GM23248 (cell line): ENCODE results near the gene HADHA.

Experiments
- EZH2 ChIP-seq: fragments of 200-600 bp; sonication (generic); IDR thresholded peaks from 2 replicates; pipeline ENCODE4 v1.6.1; 2018; ENCODE audit warnings: antibody characterized with exemption, mild to moderate bottlenecking; ENCODE audit not compliant: insufficient read depth, poor library complexity, severe bottlenecking
- EZH2phosphoT487 ChIP-seq: fragments of 200-600 bp; sonication (generic); IDR thresholded peaks from 2 replicates; pipeline ENCODE4 v1.6.1; 2018; ENCODE audit warnings: antibody characterized with exemption, moderate library complexity, mild to moderate bottlenecking, low read depth; ENCODE audit not compliant: insufficient read depth

DNA sequence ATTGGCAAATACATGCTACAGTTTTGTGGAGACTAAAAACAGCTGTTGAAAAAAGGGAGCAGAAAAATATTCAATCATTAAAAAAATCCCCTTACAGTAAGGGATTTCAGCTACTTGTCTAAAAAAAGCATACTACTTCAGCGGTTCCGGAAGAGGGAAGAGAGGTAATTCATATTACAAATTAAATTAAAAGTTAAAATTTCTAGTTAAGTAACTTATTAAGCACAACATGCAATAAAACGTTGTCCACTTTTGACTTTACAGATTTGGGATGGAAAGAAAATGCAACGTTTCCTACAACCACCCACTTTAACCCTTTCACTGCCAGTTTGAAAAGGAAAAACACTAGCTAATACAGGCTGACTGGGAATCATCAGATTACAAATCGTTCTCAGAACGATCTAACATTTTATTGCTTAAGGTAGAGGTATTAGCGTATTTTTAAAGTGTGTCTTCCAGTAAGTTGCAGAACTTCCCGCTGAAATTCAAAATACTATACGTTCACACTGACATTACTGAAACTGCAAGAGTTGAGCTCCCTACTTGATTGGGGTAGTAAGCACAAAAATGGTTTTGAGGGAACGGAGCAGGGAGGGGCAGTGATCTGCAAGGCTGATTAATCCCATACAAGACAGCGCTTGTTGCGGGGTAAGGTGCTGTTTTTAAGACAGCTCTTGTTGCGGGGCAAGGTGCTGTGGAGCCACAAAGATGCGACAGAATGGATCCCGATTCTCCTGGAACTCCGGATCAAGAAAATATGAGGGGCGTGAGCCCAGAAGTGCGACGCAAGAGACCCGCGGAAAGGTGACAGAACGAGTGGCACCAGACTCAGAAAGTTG is 743 bp downstream of the HADHA start:
- no peak for TF ChIP-seq EZH2
- no peak for TF ChIP-seq EZH2phosphoT487
